Mammary epithelial cell (primary cell): ENCODE measurements around the gene NRAS.

Source experiments
- CTCF ChIP-seq, 2 donors: IDR thresholded peaks in 1 of 2; conservative IDR thresholded peaks in 1 of 2; 2 replicates each; pipeline ENCODE4 v1.5.1; 2011 to 2012; ENCODE audit warnings: inconsistent platforms in 2 of 2, low read length in 2 of 2, mild to moderate bottlenecking in 2 of 2, control low read depth in 1 of 2, low read depth in 1 of 2; ENCODE audit not compliant: insufficient read depth in 1 of 2; ENCODE audit errors: extremely low read depth in 1 of 2
- EZH2 ChIP-seq: IDR thresholded peaks from 2 replicates; pipeline ENCODE4 v1.6.1; 2012; ENCODE audit warnings: low read length, inconsistent platforms, borderline replicate concordance

DNA sequence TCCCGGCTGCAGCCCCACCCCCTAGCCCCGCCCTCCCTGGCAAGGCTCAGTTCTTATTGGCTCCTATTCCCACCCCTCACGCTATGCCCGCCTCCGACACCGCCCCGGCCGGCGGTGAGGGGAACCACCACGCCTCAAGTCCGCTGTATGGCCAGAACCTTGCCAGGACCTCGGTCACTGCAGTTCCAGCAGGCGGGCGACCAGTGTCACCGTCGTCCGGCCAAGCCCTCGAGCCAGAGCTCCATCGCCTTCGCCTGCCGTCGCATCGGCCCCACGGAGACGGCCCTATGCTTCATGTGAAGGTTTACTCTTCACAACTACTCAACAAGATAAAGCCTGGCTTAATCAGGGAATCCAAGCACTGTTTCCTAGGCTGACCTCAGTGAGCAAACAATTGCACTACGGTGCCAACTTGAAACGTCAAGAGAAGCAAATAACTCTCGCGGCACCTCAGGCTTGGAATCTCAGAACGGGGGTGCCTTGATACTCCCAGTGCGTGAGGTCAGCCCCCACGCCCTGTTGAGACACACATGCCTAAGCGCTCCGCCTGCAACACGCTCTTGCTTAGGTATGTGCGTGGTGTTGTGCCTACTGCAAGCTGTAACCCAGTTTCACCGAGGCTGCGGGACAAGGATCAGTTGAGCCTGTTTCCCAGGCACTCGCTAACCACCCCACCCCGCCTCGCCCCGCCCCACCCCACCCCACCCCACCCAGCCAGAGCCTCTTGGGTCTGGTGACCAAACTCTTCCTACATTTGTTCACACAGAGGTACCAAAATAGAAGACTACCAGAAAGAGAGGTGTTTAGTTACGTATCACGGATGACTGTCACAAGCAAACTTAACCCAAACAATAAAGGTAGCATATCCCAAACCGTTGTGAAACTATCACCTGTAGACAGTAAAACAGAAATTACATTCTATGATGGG is 46.2 kb downstream of the NRAS start:
- TF ChIP-seq CTCF (conservative IDR thresholded peaks at IDR 0.05 in 1 of 2, IDR thresholded peaks at IDR 0.05 in 1 of 2; ENCODE audit: extremely low read depth in 1 of 2, insufficient read depth in 1 of 2, low read depth in 1 of 2, low read length in 2 of 2) (no peak), EZH2 (no peak)
